GM12872 (cell line): ENCODE measurements around the gene WWTR1.

ENCODE experiments used
- CTCF ChIP-seq: IDR thresholded peaks from 3 replicates; pipeline ENCODE4 v1.5.1; 2011; ENCODE audit warnings: low read depth, mild to moderate bottlenecking, low read length, moderate library complexity; ENCODE audit not compliant: insufficient read depth

Gene WWTR1

DNA sequence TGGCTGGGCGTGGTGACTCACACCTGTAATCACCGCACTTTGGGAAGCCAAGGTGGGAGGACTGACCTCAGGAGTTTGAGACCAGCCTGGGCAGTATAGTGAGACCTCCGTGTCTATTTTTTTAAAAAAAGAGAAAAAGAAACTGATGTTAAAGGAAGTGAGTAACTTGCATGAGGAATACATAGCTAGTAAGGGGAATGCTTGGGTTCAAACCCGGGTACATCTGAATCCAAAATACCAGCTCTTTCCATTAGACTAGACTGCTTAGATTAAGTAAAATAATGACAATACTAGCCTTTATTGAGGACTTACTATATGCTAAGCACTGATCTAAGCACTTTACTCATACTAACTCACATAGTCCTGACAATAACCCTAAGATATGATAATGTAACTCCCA is 160.9 kb downstream of the WWTR1 start:
- no peak for TF ChIP-seq CTCF

DNA sequence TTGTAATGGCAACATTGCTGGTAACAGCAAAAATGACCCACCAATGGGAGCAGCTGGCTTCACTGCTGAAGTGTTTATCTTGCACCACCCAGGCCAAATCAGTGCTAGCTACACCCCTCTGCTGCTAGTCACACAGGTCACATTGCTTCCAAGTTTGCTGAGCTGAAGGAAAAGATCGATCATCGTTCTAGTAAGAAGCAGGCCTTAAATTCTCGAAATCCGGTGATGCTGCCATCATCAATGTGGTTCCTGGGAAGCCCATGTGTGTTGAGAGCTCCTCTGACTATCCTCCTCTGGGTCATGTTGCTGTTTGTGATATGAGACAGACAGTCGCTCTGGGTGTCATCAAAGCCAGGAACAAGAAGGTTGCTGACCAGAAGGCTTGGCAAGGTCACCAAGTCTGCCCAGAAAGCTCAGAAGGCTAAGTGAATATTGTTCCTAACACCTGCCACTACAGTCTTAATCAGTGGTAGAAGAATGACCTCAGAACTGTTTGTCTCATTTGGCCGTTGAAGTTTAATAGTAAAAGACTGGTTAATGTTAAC is 162.2 kb downstream of the WWTR1 start:
- no peak for TF ChIP-seq CTCF

DNA sequence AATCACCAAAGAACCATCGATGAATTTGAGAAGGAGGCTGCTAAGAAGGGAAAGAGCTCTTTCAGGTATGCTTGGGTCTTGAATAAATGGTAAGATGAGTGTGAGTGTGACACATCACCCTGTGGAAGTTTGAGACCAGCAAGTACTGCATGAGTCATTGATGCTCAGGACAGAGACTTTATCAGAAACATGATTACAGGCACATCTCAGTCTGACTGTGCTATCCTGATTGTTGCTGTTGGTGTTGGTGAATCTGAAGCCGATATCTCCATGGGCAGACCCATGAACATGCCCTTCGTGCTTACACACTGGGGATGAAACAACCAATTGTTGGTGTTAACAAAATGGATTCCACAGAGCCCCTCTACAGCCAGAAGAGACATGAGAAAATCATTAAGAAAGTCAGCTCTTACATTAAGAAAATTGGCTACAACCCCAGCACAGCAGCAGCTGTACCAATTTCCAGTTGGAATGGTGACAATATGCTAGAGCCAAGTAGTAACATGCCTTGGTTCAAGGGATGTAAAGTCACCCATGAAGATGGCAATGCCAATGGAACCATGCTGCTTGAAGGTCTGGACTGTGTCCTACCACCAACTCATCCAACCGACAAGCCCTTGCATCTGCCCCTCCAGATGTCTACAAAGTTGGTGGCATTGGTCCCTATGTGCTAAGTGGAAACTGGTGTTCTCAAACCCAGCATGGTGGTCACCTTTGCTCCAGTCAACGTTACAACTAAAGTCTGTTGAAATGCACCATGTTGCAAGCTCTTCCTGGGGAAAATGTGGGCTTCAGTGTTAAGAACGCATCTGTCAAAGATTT is 162.9 kb downstream of the WWTR1 start:
- no peak for TF ChIP-seq CTCF

GRCh38 chr3:149494022-149494758 is 163.6 kb downstream of the WWTR1 start:
- peak; percentile 84 for TF ChIP-seq CTCF

DNA sequence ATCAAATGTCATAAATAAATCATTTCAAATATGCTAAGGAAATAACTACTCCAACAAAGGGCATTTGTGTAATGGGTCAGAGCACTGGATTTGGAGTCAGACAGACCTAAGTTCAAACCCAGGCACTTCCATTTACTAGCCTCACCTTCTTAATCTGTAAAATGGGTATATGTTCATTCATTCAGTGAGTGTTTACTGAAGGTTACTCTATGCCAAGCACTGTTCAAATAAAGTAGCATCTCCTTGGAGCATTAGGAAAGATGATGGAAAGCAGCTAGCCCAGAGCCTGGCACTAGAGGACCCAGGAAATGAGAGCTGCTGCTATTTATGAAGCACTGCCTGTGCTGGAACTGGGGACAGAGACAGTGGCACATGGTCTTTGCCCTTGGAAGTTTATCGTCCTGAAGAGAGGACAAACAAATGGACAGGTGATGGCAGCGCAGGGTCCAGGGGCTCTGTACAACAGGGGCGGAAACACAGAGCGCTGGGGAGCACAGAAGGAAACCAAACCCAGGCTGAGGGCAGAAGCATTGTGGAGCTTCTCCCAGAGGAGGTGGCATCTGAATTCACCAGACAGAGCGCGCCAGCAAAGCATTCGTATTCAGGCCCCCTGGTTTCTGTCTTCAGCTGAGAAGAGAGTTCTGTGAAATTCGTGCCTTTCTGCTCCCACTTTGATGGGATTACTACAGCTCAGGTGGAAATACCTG is 164.4 kb downstream of the WWTR1 start:
- TF ChIP-seq CTCF, result no peak

GRCh38 chr3:149490260-149490971 is 167.4 kb downstream of the WWTR1 start:
- no peak for TF ChIP-seq CTCF
